ENCODE results near the gene DDX42.
"Not testable (repeated sequence)": the region's sequence is repeated elsewhere in the genome, so short reads cannot be mapped to it uniquely, and the experiment has no call there.

The DDX42 gene

DNA sequence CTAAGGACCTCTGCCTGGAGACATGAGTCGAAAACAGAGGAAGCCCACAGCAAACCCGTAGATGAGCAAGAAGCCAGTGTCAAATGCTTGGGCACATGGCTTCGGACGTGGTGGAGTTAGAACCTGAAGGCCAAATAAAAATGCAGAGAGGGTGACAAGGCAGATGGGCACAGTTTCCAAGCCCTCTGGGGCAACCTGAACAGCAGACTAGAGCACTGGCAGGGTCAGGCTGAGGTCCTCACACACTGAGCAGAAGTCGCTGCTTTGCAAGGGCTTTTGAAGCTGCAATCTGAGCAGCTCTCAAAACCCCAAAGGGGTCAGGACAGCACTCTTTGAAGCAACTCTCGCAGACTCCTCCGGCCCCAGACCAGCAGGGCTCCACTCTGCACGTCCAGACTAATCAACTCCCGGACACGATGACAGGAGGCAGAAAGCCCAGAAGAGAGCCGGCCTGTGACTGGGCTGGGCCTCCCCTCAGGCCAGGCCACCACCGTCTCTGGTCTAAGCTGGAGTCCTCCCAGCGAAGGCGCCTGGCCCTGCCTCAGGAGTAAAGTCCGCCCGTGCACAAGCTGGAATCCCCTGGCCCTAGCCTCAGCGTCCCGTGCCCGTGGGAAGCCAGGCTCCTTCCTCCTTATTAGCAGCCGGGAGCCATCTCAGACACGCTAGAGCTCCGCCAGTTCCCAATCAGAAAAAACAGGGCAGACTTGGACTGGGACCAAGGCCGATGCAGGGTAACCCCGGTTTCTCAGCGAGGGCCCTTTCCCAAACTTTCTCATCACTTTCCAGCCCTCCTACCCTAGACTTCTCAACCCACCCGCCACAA, 67.6 kb downstream of the DDX42 start:
- DNase-seq: peak; percentile 14

DNA sequence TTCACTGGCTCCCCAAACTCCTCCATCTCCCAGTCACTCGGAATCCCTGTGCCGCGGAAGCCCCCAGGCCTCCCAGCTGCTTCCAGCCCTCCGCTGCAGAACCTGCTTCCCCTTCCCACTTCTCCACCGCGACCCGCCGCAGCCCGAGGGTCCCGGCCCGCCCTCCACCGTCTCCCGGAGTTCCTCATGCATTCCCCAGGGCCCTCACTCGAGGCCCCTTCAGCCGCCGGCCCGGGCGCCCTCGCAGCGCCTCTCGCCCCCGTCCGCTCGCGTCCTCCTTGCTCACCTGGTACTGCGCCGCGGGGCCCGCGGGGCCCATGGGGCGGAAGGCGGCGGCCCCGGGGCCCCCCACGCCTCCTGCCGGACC, 68.2 kb downstream of the DDX42 start:
- no peak for DNase-seq

DNA sequence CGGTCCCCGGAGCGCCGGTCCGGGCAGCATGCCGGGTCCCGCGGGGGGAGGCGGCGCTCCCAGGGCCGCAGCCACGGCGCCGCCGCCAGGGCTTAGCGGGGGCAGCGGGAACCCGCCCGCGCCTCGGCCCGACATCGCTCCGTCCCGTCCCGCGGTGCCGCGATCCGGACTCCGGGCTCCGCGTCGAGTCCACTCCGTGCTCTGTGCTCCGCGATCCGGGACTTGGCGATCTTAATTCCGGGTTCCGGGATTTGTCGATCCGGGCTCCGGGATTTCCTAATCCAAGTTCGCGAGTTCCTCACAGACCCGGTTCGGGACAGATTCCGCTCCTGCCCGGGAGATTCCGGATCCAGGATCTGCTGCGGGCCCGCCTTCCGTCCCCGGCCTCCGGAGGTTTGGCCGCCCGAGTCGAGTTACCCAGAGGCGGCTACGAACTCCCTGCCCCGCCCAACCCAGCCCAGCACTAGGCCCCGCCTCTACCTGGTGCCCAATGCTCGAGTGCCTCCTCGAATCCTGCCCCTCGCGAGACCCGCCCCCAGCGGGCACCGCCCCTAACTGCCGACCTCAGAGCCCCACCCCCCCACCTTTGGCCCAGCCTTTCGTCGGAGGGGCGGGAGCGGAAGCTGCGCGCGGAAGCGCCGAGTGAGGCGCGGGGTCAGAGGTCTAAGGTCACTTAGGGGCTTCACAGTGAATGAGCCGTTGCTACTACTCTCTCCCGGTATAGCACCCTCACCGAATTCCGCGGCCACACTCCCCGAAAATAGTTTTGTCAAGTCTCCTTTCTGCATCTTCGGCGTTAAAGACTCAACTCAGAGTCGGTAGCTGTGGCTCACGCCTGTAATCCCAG, 68.8 kb downstream of the DDX42 start, which contains the start of gene SMARCD2:
Gene SMARCD2 (minus strand): TSS at position 146 of the 847 bp plus-strand sequence. CDS start 11 bp downstream, at position 135.
- peak; percentile 100 for DNase-seq

DNA sequence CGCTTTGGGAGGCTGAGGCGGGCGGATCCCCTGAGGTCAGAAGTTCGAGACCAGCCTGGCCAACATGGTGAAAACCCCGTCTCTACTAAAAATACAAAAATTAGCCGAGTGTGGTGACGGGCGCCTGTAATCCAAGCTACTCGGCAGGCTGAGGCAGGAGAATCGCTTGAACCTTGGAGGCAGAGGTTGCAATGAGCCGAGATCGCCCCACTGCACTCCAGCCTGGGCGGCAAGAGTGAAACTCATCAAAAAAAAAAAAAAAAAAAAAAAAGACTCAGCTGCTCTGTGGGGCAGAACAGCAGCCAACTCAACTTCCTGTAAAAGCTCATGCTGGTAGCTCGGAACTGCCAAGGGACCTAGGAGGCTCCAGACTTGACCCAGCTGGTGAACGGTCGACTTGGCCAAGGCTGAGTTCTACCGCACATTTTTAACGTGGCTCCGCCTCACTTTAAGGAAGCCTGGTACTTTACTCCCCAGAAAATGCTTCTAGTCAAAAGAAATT, 69.5 kb downstream of the DDX42 start:
- peak; percentile 42 for DNase-seq

DNA sequence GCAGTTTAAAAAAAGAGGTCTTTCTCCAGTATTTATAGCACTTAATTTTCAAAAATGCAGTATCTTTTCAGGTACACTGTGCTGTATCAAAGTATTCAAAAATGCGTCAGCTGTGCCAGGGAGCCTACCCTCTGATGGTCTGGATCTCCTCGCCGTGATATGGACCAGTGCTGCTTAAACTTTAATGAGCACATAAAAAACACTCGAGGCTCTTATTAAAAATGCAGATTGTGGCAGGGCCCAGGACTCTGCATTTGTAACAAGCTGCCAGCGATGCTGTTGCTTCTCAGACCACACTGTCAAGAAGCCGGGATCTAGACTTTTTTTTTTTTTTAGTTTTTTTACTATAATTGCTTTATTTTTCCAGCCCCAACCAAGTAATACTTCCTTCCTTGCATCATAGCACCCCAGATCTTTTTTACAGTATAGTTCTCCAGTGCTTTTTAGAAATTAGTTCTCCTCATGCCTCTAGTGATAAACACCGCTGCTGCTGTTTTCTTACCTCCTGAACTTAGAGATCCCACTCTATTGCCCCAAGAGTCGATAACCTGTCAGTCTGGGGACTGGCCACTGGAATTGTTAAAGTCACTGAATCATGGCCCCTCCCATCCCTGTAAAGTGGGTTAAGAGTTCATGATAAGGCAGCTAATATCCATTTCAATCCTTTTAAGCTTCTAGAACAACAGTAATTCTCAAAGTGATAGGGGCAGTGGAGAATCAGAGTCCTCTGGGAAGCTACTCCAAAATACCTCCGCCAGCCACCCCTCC, 70.1 kb downstream of the DDX42 start:
- no peak for DNase-seq

GRCh38 chr17:63845509-63845908, 71.5 kb downstream of the DDX42 start:
- no peak for DNase-seq

- DNase-seq: no peak
These were observed 73.7 kb downstream of the DDX42 start for GRCh38 chr17:63847525-63848249.

DNA sequence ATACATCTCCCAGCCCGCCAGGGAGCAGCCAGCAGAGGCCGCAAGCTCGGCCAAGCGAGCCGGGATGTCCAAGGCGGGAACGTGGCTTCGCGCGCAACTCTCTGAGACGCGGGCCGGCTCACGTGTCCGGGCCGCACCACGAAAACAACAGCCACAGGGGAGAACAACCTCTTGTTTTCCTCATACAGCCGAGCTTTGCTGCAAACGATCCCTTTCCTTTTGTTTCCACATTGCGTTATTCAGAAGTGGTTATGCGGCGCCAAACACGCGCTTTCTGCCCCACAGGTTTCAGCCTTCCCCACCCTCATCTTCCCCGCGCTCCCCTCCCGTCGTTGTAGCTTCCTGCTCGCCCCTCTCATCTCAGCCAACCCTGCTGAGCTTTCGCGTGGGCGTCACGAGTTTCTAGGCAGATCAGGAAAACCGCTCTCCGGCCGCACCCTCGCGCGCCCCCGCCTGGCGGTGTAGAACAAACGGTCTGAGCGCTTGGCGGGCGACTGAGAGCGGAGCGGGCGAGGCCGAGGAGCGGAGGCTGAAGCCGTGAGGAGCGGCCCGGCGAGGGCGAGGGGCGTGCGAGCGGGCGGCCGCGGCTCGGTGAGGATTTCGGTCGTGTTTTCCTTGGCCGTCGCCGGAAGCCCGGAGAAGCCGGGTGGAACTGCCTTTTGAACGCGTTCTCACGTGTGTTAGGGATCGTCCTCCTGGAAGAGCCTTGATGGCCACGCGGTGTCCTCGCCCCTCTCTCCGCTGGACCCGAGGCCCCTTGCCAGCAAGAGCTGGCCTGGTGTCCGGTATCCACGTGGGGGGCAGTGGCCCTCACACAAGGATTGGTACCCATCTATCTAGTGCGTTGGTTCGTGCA, 75.1 kb downstream of the DDX42 start:
- DNase-seq: peak; percentile 95

GRCh38 chr17:63850401-63850800, 76.4 kb downstream of the DDX42 start:
- no peak for DNase-seq

GRCh38 chr17:63853260-63853659, 79.3 kb downstream of the DDX42 start:
- no peak for DNase-seq

DNA sequence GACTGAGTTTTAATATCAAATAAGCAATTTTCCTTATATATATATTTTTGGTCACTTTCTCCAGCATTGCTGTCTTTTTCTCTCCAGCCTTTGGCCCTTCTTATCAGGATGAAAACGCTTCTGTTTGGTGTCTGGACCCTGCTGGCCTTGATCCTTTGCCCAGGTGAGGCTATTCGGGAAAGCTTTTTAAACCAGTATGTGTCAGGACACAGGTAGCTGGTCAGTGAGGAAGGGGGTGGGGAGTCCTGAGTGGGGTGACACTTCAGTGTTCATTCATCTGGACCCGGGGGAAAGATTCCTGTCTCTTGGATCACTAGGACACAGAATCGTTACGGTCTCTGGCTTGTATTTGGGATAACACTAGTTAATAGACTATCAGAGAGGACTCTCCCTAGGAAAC, 80.7 kb downstream of the DDX42 start:
- no peak for DNase-seq

DNA sequence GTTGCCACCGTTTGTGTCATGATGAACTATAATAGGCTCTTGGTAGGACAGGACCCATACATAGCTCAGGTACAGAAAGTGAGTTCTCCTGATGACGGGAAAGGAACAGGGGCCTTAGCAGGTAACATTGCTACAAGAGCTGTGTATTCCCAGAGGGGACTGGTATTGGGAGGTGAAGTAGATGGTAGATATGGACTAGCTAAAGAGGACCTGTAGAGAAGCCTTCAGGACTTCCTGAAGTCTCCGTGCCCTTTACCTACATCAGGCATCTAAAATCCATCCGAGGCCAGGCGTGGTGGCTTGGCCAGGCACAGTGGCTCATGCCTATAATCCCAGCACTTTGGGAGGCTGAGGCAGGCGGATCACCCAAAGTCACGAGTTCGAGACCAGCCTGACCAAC, 81.2 kb downstream of the DDX42 start:
- DNase-seq: no peak

GRCh38 chr17:63856425-63856824, 82.5 kb downstream of the DDX42 start:
- not testable (repeated sequence) for DNase-seq

GRCh38 chr17:63859257-63859656, 85.3 kb downstream of the DDX42 start:
- DNase-seq: no peak

- DNase-seq: not testable (repeated sequence)
These were observed 92.7 kb downstream of the DDX42 start for GRCh38 chr17:63866625-63867024.

Measured in CD4-positive, alpha-beta T cell treated with Interleukin-17A for 4 hours (primary cell).